C4-2B (cell line): ENCODE results near the gene ADAMTSL1.

Source experiments
- CTCF ChIP-seq: fragments of 450-650 bp; conservative IDR thresholded peaks from 2 replicates; pipeline ENCODE4 v1.5.1; 2017; ENCODE audit warnings: mild to moderate bottlenecking
- ZFX ChIP-seq: fragments of 450-650 bp; IDR thresholded peaks from 2 replicates; pipeline ENCODE4 v1.6.1; 2017

GRCh38 chr9:18451406-18451805, 22.5 kb upstream of the ADAMTSL1 start:
- TF ChIP-seq CTCF, result no peak
- no peak for TF ChIP-seq ZFX
